Measurements from ENCODE around the gene NUDT8.

Gene NUDT8

GRCh38 chr11:67649634-67650510 is 20.1 kb upstream of the NUDT8 start:
- Mint-ChIP-seq H3K27me3 (ENCODE audit: low read depth) (peaks cover 11% of the 10 kb centered on the region), H3K36me3 (ENCODE audit: low read depth) (no peaks in the 10 kb centered on the region), H3K9me3 (no peaks in the 10 kb centered on the region), H3K4me3 (peak overlapping the region; percentile 86), H3K27ac (peak overlapping the region; percentile 84), H3K4me1 (ENCODE audit: low read depth) (peaks cover 21% of the 10 kb centered on the region)

DNA sequence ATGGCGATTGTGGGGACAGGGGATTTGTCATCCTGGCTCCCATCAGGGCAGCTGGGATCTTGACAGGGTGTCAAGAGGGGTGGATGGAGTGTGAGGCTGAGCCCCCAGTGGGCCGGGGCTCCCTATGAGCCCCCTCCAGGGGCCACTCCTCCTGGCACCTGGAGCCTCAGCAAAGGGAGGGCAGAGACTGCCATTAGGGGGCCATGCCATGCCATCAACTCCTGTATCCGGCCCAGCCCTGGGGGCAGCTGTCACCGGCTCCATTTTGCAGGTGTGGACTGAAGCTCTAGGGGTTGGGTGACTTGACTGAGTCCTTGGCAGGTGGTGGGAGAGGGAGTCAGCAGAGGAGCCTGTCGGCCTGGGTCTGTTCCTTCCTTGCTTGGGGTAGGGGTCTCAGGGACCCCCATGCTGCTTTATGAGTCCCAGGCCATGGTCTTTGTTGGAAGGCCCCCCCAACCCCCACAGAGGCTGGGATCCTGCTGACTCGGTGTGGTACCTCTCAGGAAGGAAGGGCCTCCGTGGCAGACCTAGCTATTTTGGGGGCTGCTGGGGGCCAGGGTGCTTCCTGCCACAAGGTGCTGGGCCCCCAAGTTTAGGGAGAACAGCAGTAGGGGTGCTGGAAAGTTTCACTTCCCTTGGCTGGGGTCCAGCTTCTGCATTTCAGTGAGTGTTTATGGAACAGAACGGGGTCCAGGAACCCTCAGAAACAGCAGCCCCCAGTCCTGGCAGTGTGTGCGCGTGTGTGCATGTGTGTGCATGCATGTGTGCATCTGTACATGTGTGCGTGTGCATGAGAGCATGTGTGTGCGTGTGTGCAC is 19.3 kb upstream of the NUDT8 start:
- H3K4me1 Mint-ChIP-seq (ENCODE audit: low read depth) = peaks cover 21% of the 10 kb centered on the region
- H3K27me3 Mint-ChIP-seq (ENCODE audit: low read depth) = peaks cover 11% of the 10 kb centered on the region
- no peak overlapping the region for H3K4me3 Mint-ChIP-seq
- H3K9me3 Mint-ChIP-seq = no peaks in the 10 kb centered on the region
- H3K27ac Mint-ChIP-seq = no peak overlapping the region
- no peaks in the 10 kb centered on the region for H3K36me3 Mint-ChIP-seq (ENCODE audit: low read depth)

GRCh38 chr11:67648140-67648795 is 18.5 kb upstream of the NUDT8 start:
- H3K27me3 Mint-ChIP-seq (ENCODE audit: low read depth) = peaks cover 11% of the 10 kb centered on the region
- H3K4me3 Mint-ChIP-seq = no peak overlapping the region
- no peak overlapping the region for H3K27ac Mint-ChIP-seq
- H3K9me3 Mint-ChIP-seq = no peaks in the 10 kb centered on the region
- H3K4me1 Mint-ChIP-seq (ENCODE audit: low read depth) = peaks cover 21% of the 10 kb centered on the region
- H3K36me3 Mint-ChIP-seq (ENCODE audit: low read depth) = no peaks in the 10 kb centered on the region

DNA sequence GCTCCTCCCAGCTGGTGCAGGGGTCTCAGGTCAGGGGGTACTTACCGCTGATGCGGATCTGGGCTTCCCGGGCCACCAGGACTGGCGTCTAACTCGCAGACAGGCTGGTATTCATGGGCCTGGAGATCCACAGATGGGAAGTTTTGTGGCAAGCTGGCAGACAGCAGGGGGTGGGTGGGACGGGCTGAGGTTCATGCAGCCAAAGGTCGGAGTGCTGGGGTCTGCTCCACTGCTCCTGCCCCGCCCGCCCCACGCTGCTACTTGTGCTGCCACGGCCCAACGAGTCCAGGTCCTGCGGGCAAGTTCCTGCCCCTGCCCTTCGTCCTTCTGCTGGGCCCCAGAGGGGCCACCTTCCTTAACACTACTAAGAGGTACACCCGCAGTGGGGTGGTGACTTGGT is 17.7 kb upstream of the NUDT8 start:
- H3K4me3 Mint-ChIP-seq = no peak overlapping the region
- no peaks in the 10 kb centered on the region for H3K36me3 Mint-ChIP-seq (ENCODE audit: low read depth)
- peaks cover 11% of the 10 kb centered on the region for H3K27me3 Mint-ChIP-seq (ENCODE audit: low read depth)
- no peaks in the 10 kb centered on the region for H3K9me3 Mint-ChIP-seq
- H3K4me1 Mint-ChIP-seq (ENCODE audit: low read depth) = peaks cover 21% of the 10 kb centered on the region
- H3K27ac Mint-ChIP-seq = no peak overlapping the region

GRCh38 chr11:67646535-67647336 is 17.0 kb upstream of the NUDT8 start:
- H3K4me1 Mint-ChIP-seq (ENCODE audit: low read depth) = peaks cover 21% of the 10 kb centered on the region
- peak overlapping the region; percentile 76 for H3K27ac Mint-ChIP-seq
- peaks cover 11% of the 10 kb centered on the region for H3K27me3 Mint-ChIP-seq (ENCODE audit: low read depth)
- H3K9me3 Mint-ChIP-seq = no peaks in the 10 kb centered on the region
- peak overlapping the region; percentile 34 for H3K4me3 Mint-ChIP-seq
- no peaks in the 10 kb centered on the region for H3K36me3 Mint-ChIP-seq (ENCODE audit: low read depth)

DNA sequence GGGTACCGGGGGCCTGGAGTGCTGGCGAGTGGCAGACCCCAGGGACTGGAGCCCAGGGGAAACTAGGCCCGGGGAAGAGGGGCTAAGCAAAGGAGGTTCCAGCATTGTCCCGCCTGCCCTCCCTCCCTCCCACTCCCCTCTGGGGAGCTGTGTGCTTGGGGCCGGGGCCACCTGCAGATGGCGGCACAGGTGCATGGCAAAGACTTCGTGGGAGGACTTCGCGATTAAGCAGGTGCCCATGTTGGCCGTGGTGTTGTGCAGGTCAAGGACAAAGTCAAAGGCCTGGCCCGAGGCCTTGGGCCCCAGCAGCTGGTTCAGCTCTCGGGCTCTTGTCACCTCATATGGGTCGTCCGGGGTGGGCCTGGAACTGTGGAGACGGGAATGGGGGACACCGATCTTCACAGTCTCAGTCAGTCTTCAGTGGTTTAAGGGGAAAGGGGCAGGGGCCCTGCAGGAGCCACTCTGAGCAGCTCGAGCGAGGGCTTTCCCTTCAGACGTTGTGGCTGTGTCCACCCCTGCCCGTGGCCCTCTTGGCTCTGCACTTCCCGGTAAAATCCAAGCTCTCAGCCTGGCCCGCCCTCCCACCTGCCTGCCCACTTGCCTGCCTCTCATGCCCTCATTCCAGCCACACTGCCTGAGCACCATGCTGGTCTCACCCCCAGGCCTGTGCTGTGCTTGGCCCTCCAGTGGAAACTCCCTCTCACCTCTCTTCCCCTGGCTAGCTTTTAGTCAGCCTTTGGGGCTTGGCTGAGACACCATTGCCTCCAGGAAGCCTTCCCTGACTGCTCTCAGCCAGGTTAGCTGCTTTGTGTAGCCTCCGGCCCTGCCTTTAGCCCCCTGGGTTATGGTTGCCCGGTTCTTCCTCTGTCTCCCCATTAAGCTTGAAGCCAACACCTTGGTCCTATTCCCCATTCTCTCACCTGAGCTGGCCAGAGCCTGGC is 16.1 kb upstream of the NUDT8 start:
- Mint-ChIP-seq H3K27ac (peak overlapping the region; percentile 45), H3K27me3 (ENCODE audit: low read depth) (peaks cover 11% of the 10 kb centered on the region), H3K4me1 (ENCODE audit: low read depth) (peaks cover 21% of the 10 kb centered on the region), H3K4me3 (peak overlapping the region; percentile 34), H3K9me3 (no peaks in the 10 kb centered on the region), H3K36me3 (ENCODE audit: low read depth) (no peaks in the 10 kb centered on the region)

- peaks cover 14% of the 10 kb centered on the region for H3K4me1 Mint-ChIP-seq (ENCODE audit: low read depth)
- H3K27ac Mint-ChIP-seq = no peak overlapping the region
- peaks cover 11% of the 10 kb centered on the region for H3K27me3 Mint-ChIP-seq (ENCODE audit: low read depth)
- no peaks in the 10 kb centered on the region for H3K9me3 Mint-ChIP-seq
- no peaks in the 10 kb centered on the region for H3K36me3 Mint-ChIP-seq (ENCODE audit: low read depth)
- no peak overlapping the region for H3K4me3 Mint-ChIP-seq
These were observed 15.0 kb upstream of the NUDT8 start for GRCh38 chr11:67644472-67645418.

- Mint-ChIP-seq H3K27ac (no peak overlapping the region), H3K9me3 (no peaks in the 10 kb centered on the region), H3K27me3 (ENCODE audit: low read depth) (peaks cover 11% of the 10 kb centered on the region), H3K4me1 (ENCODE audit: low read depth) (peaks cover 13% of the 10 kb centered on the region), H3K36me3 (ENCODE audit: low read depth) (no peaks in the 10 kb centered on the region), H3K4me3 (no peak overlapping the region)
These were observed 14.3 kb upstream of the NUDT8 start for GRCh38 chr11:67644042-67644441.

DNA sequence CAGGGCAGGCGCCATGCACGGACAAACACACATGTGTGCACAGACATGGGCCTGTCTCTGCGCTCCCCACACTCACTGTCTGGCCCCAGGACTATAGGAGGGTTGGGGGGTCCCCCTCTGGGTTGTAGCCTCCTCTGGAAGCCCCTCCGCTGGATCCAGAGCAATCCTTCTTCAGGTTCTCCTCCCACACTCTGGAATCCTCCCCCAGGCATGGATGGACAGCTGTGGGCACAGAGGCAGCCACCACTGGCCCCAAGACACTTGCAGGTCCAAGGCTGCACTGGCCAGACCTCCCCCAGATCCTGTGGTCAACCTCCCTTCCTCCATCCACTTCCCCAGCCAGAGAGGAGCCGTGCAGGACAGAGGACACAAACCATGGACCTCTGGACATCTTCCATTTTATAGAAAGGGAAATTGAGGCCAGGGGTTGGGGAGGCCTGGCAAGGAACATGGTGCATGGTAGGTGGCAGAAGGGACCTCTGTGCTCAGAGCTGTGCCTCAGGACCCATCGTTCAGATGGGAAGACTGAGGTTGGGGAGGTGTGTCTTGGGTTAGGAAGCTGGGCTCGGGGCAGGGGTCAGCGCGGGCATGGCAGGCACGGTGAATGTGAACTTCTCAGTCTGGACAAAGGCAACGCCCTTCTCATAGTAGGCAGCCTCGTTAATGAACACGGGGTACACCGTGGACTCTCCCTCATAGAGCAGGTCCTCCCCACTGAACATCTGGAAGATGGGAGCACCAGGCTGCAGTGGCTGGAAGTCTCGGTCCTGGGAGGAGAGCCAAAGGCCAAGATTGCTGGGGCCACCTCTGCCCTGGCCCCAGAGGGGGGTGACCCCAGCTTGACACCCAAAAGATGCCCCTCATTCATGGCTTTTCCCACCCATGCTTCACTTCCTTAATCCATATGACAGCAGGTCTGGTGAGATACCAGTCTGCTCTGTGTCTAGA is 12.7 kb upstream of the NUDT8 start:
- Mint-ChIP-seq H3K27me3 (ENCODE audit: low read depth) (peaks cover 11% of the 10 kb centered on the region), H3K4me1 (ENCODE audit: low read depth) (peaks cover 13% of the 10 kb centered on the region), H3K9me3 (no peaks in the 10 kb centered on the region), H3K4me3 (no peak overlapping the region), H3K27ac (no peak overlapping the region), H3K36me3 (ENCODE audit: low read depth) (no peaks in the 10 kb centered on the region)

GRCh38 chr11:67641338-67642172 is 11.8 kb upstream of the NUDT8 start:
- H3K4me1 Mint-ChIP-seq (ENCODE audit: low read depth) = peaks cover 6% of the 10 kb centered on the region
- H3K9me3 Mint-ChIP-seq = no peaks in the 10 kb centered on the region
- peaks cover 4% of the 10 kb centered on the region for H3K27me3 Mint-ChIP-seq (ENCODE audit: low read depth)
- H3K27ac Mint-ChIP-seq = no peak overlapping the region
- H3K36me3 Mint-ChIP-seq (ENCODE audit: low read depth) = no peaks in the 10 kb centered on the region
- no peak overlapping the region for H3K4me3 Mint-ChIP-seq

DNA sequence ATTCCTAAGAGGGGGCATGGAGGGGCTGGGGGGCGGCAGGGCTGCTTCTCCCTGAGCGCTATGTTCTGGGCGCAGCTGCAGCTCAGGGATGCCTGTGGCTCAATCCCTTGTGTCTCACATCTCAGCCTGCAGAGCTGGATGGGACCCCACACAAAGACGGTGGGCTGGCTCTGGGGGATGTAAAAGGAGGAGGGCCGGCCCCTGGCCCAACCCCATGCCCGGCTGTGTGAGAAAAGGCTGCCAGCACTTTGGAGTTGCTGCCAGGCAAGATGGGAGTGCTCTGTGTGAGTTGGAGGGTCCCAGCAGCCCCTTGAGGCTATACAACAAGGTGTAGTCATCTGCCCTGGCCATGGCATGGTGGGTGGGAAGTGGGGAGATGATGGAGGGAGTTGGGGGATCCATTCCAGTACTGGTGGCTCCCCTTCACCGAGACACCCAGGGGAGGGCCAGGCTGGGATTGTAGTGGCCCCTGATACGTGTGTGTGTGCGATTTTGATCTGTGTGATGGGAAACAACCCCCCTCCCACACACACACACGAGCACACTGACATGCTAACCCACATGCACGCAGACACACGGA is 11.1 kb upstream of the NUDT8 start:
- no peak overlapping the region for H3K27ac Mint-ChIP-seq
- no peak overlapping the region for H3K4me3 Mint-ChIP-seq
- H3K36me3 Mint-ChIP-seq (ENCODE audit: low read depth) = no peaks in the 10 kb centered on the region
- H3K9me3 Mint-ChIP-seq = no peaks in the 10 kb centered on the region
- H3K27me3 Mint-ChIP-seq (ENCODE audit: low read depth) = no peaks in the 10 kb centered on the region
- no peaks in the 10 kb centered on the region for H3K4me1 Mint-ChIP-seq (ENCODE audit: low read depth)

Measured in T-helper 1 cell treated with Interleukin-12 subunit alpha and Interleukin-12 subunit beta and Interleukin-4 antibody, amounts not matched to agents 30 μg/mL and 1 μg/mL, for 36 hours (primary cell).